ENCODE measurements around the gene AHCY.
A peak's percentile ranks its signal among the peaks of the same experiment; 100 is the strongest.
"Not testable (repeated sequence)": the region's sequence is repeated elsewhere in the genome, so short reads cannot be mapped to it uniquely, and the experiment has no call there.

The AHCY gene

DNA sequence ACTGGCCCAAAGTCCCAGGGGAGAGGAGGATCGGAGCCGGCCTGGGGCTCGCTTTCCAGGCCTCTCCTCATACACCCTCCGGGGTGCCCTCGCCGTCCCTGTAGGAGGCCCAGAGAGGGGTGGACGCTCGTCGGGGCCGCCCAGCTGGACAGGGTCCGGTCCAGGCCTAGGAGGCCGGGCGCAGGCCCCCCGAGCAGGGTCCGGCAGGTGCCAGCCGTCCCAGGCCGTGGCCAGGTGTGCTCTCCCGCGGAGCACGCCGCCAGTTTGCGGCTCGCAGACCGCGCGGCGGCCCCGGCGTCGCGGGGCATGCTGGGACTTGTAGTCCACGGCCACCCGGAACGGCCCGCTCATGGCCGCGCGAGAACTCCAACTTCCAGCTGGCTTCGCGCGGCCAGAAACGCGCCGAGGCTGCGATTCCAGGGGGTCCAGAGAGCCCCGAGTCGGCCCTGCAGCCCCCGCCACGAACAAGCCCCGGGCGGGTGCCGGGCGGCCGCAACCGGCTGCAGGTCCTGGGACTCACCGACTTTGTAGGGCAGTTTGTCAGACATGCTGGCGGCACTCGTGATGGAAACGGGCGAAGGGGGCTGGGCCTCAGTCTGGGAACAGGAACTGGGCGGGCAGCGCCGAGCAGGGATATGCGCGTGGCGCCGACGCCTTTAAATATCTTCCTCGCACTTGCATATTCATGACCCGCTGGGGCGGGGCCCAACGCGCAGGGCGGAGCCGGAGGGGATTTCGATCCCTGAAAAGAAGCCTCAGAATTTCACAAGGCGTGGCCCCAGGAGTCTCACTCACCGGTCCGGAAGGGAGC is at the start of gene AHCY:
TSS of gene AHCY (minus strand) at position 633 of the 811 bp plus-strand sequence. CDS start at position 548, 85 bp downstream.
- peak; percentile 99 for DNase-seq (ENCODE audit: low spot score)

DNA sequence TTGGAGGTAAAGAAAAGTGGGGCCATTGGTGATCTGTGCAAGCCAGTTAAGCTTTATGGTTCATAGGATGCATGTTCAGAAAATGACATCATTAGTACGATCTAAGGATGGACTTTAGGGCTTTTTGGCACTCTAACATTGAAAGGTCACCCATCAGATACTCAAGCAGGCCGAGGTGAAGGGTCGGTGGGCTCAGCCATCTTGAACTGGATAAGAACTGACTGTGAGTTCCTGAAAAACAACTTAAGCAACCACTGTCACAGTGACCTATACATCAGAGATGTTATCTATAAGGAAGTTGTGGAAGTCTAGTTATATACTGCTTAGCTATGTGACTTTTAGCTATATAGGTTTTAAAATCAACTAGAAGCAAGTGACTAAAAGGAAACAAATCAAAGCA is 46.9 kb upstream of the AHCY start:
- DNase-seq (ENCODE audit: low spot score): no peak

DNA sequence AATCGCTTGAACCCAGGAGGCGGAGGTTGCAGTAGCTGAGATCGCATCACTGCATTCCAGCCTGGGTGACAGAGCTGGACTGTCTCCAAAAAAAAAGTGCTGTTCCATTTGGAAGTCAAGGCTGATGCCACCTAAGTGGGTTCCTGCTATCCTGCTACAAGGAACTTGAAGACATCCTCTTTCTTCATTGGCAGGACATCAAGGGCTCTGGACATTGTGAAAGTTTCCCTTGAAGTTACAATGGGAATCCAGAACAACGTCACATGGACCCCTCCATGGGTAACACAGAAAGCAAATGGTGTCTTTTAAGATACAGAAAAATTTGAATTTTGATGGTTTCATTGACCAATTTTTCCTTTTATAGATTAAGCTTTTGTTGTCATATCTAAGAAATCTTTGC is 44.4 kb upstream of the AHCY start:
- DNase-seq (ENCODE audit: low spot score): no peak

DNA sequence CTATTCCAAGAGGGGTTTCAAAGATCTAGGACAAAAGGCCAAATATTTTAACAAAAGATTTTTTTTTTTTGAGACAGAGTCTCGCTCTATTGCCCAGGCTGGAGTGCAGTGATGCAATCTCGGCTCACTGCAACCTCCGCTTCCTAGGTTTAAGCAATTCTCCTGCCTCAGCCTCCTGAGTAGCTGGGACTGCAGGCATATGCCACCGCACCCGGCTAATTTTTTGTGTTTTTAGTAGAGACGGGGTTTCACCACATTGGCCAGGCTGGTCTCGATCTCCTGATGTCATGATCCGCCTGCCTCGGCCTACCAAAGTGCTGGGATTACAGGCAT is 43.3 kb upstream of the AHCY start:
- not testable (repeated sequence) for DNase-seq (ENCODE audit: low spot score)

DNA sequence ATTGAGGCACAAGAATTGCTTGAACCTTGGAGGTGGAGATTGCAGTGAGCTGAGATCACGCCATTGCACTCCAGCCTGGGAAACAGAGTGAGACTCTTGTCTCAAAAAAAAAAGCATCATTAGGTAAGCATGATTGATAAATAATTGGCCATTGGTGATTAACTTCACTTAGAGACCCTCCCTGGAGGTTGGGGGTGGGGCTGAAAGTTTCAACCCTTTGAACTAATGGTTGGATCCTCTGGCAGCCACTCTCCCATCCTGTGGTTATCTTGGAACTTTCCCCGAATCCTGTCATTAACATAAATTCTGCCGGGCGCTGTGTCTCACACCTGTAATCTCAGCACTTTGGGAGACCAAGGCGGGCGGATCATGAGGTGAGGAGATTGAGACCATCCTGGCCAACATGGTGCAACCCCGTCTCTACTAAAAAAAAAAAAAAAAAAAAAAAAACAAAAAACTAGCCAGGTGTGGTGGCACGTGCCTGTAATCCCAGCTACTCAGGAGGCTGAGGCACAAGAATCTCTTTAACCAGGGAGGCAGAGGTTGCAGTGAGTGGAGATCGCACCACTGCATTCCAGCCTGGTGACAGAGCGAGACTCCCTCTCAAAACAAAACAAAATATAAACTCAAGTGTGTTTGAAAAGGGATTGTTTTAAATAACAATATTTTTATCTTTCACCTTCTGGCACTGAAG is 42.8 kb upstream of the AHCY start:
- DNase-seq (ENCODE audit: low spot score): not testable (repeated sequence)

DNA sequence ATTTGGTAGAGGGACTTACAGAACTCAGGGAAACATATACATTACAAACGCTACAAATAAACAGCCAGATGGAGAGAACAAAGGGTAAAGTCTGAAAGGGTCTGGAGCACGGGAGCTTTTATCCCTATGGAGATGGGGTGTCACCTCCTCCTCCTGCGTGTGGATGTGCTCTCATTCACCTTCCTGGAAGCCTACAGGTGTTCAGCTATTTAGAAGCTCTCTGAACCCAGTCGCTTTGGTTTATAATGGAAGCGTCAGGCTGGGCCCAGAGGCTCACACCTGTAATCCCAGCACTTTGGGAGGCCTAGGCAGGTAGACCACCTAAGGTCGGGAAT is 42.2 kb upstream of the AHCY start:
- DNase-seq (ENCODE audit: low spot score): no peak

DNA sequence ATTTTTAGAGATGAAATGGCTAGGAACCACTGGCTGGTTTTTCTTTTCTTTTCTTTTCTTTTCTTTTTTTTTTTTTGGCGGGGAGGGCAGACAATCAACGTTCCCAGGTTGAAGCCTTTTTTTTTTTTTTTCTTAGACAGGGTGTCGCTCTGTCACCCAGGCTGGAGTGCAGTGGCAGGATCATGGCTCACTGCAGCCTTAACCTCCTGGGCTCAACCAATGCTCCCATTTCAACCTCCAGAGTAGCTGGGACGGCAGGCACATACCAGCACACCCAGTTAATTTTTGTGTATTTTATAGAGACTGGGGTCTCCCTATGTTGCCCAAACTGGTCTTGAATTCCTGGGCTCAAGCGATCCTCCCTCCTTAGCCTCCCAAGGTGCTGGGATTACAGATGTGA is 41.1 kb upstream of the AHCY start:
- no peak for DNase-seq (ENCODE audit: low spot score)

DNA sequence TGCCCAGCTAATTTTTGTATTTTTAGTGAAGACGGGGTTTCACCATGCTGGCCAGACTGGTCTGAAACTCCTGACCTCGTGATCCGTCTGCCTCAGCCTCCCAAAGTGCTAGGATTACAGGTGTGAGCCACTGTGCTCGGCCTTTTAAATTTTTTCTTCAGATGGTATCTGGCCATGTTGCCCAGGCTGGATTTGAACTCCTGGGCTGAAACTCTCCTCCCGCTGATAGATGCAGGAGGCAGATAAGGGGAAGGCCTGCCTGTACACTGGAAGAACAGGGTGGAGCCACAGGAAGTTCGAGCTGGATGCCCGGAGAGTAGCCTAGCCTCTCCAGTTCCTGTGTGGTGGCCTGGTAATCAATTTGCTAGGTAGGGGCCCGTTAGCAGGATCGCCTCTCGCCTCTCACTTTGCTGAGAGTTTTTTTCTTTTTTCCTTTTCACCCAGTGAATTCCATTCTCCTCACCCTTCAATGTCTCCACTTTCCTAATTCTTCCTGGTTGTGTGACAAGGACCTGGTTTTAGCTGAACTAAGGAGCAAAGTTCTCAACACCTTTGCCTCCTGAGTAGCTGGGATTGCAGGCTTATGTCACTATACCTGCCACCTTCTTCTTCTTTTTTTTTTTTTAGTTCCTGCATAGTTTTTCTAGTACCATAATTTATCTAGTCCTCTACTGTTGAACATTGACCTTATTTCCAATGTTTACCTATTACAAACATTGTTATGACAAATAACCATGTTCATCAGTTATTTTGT is 40.5 kb upstream of the AHCY start:
- no peak for DNase-seq (ENCODE audit: low spot score)

DNA sequence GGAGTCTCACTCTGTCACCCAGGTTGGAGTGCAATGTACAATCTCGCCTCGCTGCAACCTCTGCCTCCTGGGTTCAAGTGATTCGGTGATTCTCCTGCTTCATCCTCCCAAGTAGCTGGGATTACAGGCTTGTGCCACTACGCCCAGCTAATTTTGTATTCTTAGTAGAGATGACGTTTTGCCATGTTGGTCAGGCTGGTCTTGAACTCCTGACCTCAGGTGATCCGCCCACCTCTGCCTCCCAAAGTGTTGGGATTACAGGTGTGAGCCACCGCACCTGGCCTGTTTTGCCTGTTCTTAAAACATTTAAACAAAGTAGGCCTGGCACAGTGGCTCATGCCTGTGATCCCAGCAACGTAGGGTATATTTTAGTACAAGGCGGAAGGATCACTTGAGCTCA is 38.0 kb upstream of the AHCY start:
- DNase-seq (ENCODE audit: low spot score): not testable (repeated sequence)

DNA sequence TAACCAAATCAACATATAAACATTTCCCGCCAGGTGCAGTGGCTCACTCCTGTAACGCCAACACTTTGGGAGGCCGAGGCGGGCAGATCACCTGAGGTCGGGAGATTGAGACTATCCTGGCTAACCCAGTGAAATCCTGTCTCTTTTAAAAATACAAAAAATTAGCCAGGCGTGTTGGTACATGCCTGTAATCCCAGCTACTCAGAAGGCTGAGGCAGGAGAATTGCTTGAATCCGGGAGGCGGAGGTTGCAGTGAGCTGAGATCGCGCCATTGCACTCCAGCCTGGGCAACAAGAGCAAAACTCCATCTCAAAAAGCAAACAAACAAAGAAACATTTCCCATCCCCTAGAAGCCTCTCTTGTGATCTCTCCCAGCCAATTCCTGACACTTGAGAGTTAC is 37.6 kb upstream of the AHCY start:
- not testable (repeated sequence) for DNase-seq (ENCODE audit: low spot score)

DNA sequence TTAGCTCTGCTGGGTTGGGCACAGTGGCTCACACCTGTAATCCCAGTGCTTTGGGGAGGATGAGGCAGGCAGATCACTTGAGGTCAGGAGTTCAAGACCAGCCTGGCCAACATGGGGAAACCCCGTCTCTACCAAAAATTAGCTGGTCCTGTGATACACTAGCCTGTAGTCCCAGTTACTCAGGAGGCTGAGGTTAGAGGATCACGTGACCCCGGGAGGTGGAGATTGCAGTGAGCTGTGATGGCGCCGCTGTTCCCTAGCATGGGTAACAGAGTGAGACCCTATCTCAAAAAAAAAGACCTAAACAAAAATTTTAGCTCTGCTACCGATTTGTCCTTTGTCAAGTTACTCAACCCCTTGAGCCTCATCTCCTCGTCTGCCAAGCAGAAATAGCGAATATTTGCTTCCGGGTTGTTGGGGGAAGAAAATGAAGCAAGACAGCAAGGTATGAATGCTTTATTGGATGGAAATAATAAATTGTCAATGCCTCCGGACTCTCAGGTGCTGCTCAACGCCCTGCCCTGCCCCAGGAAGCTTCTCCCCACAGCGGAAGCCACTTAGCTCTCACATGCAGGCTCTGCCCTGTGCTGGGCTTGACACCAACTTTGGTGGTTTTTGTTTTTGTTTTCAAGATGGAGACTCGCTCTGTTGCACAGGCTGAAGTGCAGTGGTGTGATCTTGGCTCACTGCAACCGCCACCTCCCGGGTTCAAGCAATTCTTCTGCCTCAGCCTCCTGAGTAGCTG is 35.0 kb upstream of the AHCY start:
- DNase-seq (ENCODE audit: low spot score): no peak

DNA sequence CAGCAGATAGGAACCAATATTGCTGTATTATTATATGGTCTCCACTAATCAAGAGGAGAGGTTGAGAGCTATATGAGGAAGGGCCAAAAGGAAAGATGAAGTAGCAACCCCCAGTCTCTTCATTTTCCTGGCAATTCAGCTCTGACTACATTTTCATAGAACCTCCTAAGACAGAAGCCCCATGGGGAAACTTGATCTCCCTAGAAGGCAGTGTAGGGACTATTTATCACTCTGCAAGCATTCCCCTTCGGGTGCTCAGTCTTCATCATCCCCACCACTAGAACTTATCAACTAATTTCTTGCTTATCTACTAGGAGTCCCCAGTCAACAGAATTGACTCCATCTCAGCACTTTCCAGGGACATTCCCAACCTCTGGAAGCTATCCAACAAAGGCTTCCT is 34.4 kb upstream of the AHCY start:
- DNase-seq (ENCODE audit: low spot score): no peak

DNA sequence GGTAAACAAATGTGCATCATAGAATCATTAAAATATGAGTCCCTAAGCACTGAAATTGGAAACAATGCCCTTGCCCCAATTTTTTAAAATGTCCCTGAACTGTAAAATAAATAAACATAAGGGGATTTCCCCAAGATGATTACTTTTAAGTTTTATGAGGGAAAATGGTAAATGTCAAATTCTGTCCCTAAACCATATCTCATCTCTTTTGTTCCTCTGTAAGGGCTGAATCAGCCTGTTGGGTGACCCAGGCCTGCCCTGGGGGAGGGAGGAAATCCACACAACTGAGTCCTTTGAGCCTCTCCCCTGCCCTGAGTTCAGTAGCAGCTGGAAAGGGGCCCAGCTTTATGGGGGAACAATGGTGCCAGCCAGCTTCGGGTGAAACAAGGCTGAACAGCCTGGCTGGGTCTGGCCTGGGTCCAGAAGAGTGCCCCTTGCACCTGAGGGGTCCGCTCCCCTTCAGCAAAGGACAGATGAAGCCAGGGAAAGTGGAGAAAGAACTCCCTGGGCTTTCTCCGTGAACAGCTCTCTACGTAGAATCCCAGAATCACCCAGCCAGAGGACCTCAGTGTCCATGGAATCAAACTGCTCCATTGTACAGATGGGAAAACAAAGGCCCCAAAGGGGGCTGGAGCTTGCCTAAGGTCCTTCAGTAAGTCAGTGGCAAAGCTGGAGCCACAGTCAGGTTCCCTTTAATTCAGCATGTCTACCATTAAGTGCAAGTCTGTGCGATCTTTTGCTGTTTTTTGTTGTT is 31.7 kb upstream of the AHCY start:
- no peak for DNase-seq (ENCODE audit: low spot score)

DNA sequence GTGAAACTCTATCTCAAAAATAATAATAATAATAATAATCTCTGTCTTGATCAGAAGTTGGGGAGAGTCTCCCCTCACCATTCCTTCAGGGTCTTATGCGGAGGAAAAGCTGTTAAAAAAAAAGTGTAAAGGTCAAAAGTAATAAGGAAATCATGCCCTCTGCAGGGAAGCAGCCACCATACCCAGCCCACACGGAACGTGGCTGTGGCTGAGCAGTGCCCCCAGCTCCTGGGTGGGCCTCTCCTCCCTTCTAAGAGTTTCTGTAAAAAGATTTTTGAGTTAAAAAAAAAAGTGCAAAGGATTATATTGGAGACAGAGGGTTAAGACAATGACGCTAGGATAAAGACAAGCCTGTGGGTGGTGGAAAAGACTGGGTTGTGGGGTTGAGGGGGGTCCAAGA is 30.6 kb upstream of the AHCY start:
- no peak for DNase-seq (ENCODE audit: low spot score)

DNA sequence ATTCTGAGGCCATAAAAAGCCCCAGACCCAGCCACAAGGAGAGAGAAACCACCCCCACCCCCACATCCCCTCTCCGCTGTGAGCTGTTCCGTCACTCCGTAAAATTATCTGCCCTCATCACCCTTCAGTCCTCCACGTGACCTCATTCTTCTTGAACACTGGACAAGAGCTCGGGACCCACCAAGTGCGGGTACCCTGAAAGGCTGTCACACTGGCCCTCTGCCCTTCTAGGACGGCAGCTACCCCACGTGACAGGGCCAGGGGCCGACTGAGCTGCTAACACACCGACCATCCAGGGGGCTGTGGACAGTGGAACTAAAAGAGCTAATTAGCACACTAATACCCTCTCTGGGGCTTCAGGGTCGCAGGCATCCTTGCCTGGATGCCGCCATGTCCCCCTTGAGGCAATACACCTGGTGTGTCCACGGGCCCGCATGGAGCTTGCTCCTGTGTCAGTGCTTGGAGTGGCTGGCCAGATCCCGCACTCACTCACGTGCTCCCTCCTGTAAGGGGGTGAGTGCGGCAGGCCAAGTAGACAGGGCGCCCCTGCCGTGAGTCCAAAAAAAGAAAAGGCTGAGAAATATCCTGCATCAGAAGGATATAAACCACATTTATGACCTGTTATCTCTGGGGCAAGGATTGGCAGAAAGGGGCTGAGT is 29.2 kb upstream of the AHCY start:
- DNase-seq (ENCODE audit: low spot score): no peak

DNA sequence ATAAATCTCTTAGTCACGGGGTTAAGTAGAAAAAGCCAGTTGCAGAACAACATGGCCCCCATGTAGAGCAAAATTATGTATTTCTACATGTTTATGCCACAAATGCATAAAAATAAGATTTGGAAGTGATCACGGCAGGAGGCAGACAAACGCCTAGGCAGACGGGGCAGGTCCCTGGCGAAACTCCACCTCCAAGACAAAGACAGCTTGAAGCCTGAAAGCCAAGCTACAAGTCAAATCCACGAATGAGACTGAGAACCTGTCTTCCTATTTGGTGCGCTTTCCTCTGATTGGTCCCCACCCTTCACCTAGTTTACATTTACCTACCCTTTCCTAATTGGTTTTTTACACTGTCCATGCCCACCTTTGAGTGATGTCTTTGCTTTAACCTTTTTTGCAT is 28.7 kb upstream of the AHCY start:
- no peak for DNase-seq (ENCODE audit: low spot score)

DNA sequence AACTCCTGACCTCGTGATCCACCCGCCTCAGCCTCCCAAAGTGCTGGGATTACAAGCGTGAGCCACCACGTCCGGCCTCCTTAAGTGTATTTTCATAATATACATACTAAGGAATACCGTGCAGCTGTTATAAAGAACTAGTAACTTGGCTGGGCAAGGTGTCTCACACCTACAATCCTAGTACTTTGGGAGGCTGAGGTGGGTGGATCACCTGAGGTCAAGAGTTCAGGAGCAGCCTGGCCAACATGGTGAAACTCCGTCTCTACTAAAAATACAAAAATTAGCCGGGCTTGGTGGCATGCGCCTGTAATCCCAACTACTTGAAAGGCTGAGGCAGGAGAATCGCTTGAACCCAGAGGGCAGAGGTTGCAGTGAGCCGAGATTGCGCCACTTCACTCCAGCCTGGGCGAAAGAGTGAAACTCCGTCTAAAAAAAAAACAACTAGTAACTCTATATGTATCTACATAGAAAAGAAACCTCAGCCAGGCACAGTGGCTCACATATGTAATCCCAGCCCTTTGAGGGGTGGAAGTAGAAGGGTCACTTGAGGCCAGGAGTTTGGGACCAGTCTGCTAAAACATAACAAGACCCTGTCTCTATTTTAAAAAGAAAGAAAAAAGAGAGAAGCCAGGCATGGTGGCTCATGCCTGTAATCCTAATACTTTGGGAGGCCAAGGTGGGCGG is 27.8 kb upstream of the AHCY start:
- not testable (repeated sequence) for DNase-seq (ENCODE audit: low spot score)

DNA sequence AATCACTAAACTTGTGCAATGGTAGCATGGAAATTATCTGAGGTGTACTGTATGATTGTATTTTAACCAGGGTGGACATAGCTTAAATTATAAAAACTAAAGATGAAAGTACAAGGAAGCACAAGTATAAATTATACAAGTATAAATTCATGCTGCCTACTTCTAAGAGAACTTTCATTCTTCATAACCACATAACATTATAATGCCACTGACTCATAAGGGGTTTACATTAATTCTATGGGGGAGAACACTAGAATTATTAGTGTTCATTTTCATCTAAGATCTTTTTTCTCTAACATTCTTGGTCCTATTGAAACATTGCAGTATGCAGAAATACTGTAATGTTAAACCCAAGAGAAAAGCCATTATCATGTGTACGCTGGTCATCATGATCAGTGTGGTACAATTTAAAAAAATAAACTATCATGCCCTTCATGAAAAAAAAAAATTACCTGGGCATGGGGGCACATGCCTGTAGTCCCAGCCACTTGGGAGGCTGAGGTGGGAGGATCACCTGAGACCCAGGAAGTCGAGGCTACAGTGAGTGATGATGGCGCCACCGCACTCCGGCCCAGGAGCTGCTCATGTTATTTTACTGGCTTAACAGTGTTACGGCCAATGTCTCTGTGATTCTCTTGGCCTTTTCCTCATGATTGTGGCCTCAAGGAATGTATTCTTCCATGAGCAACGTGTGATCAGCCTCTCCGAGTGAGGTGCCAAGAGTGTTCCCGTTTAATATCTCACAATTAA is 25.9 kb upstream of the AHCY start:
- DNase-seq (ENCODE audit: low spot score): no peak

DNA sequence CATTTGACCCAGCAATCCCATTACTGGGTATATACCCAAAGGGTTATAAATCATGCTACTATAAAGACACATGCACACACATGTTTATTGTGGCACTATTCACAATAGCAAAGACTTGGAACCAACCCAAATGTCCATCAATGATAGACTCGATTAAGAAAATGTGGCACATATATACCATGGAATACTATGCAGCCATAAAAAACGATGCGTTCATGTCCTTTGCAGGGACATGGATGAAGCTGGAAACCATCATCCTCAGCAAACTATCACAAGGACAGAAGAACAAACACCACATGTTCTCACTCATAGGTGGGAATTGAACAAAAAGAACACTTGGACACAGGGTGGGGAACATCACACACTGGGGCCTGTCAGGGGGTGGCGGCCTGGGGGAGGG is 25.1 kb upstream of the AHCY start:
- not testable (repeated sequence) for DNase-seq (ENCODE audit: low spot score)

DNA sequence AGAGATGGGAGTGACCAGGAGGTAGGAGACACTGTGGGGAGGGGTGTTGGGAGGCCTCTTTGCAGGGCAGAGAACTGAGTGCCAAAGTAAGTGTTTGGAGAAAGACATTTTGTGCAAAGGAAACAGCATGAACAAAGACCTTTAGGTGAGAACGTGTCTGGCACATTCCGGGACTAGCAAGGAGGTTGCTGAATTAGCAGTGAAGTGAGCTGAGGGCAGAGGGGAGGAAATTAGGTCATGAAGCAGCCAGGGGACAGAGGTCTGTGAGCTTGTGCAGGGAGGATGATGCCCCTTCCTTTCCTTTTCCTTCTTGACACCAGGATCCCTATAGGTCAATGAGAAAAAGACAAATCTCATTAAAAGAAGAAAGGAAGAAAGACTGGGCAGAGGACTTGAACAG is 21.4 kb upstream of the AHCY start:
- no peak for DNase-seq (ENCODE audit: low spot score)
